Measurements from ENCODE around the gene ATRNL1. TPM values are rescaled to one million over a fixed set of nuclear protein-coding genes. Genes with fewer than 3 reads are reported as not detected.

ATRNL1 gene
- total and polyA plus RNA-seq, 2 experiments from 2014 or later, result 4.8 to 29.7 TPM

- Histone ChIP-seq H4K20me1 (replicated peaks; ENCODE audit: insufficient read depth) (no peaks in the 10 kb centered on the region), H3K4me1 (ENCODE audit: insufficient read depth) (no peaks in the 10 kb centered on the region), H3K36me3 (ENCODE audit: insufficient read depth) (no peaks in the 10 kb centered on the region), H3K79me2 (replicated peaks; ENCODE audit: insufficient read depth) (no peaks in the 10 kb centered on the region), H3K27me3 (ENCODE audit: insufficient read depth) (no peaks in the 10 kb centered on the region), H3K4me3 (no peak overlapping the region), H2AFZ (no peak overlapping the region), H3F3A (replicated peaks; ENCODE audit: low read depth) (no peaks in the 10 kb centered on the region), H3K27ac (ENCODE audit: low read depth) (no peak overlapping the region), H3K4me2 (no peak overlapping the region), H3K9me2 (ENCODE audit: insufficient read depth) (no peaks in the 10 kb centered on the region)
- H3K27ac Mint-ChIP-seq, result no peak overlapping the region
- H3K4me1 Mint-ChIP-seq, result no peaks in the 10 kb centered on the region
- H3K4me3 Mint-ChIP-seq, result no peak overlapping the region
- DNase-seq (ENCODE audit: low spot score) (no peak), ATAC-seq (no peak)
- H3K27me3 Mint-ChIP-seq (ENCODE audit: insufficient read depth, low read depth, poor library complexity), result no peaks in the 10 kb centered on the region
- TF ChIP-seq ZNF114 (CRISPR knock-in tag; IDR thresholded peaks at IDR 0.05) (no peak), NANOG (IDR thresholded peaks at IDR 0.05; ENCODE audit: borderline replicate concordance) (no peak), CREB1 (CRISPR knock-in tag; IDR thresholded peaks at IDR 0.05; ENCODE audit: low read depth) (no peak)
- no peaks in the 10 kb centered on the region for H3K36me3 Mint-ChIP-seq (ENCODE audit: low read depth)
- H3K9me3 Mint-ChIP-seq, result no peaks in the 10 kb centered on the region
Observed at GRCh38 chr10:115846528-115846927, 753.4 kb downstream of the ATRNL1 start.

DNA sequence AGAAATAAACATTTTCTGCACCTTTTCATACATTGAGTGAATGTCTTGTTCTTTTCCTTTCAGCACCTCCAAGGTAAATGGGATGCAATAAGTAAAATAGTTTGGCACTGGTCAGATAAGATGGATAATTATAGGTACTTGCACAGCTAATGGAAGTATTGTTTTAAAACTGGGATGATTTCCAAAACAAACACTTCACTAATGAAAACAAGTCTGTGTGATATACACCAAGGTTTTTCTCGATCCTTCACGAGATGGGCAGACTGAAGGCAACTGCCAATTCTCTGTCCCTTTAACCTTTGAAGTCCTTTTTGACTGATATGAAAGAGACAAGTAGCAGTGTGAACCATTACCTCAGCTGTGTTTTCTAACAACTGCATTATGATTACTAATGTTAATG, 756.0 kb downstream of the ATRNL1 start:
- H3F3A ChIP-seq (replicated peaks; ENCODE audit: low read depth), result no peaks in the 10 kb centered on the region
- Mint-ChIP-seq H3K4me3 (no peak overlapping the region), H3K36me3 (ENCODE audit: low read depth) (no peaks in the 10 kb centered on the region), H3K4me1 (no peaks in the 10 kb centered on the region), H3K9me3 (no peaks in the 10 kb centered on the region), H3K27me3 (ENCODE audit: insufficient read depth, low read depth, poor library complexity) (no peaks in the 10 kb centered on the region), H3K27ac (no peak overlapping the region)
- no peaks in the 10 kb centered on the region for H3K36me3 ChIP-seq (ENCODE audit: insufficient read depth)
- no peak overlapping the region for H2AFZ ChIP-seq
- no peaks in the 10 kb centered on the region for H3K27me3 ChIP-seq (ENCODE audit: insufficient read depth)
- ATAC-seq (no peak), DNase-seq (ENCODE audit: low spot score) (no peak)
- no peak overlapping the region for H3K27ac ChIP-seq (ENCODE audit: low read depth)
- H3K9me2 ChIP-seq (ENCODE audit: insufficient read depth), result no peaks in the 10 kb centered on the region
- no peak overlapping the region for H3K4me3 ChIP-seq
- no peaks in the 10 kb centered on the region for H3K4me1 ChIP-seq (ENCODE audit: insufficient read depth)
- TF ChIP-seq ETS1 (IDR thresholded peaks at IDR 0.05) (no peak), STAT1 (IDR thresholded peaks at IDR 0.05; ENCODE audit: unreplicated experiment) (no peak), ZNF462 (CRISPR knock-in tag; IDR thresholded peaks at IDR 0.05) (no peak), ZNF331 (CRISPR knock-in tag; IDR thresholded peaks at IDR 0.05; ENCODE audit: low read depth) (no peak)
- H3K79me2 ChIP-seq (replicated peaks; ENCODE audit: insufficient read depth), result no peaks in the 10 kb centered on the region
- no peaks in the 10 kb centered on the region for H4K20me1 ChIP-seq (replicated peaks; ENCODE audit: insufficient read depth)
- no peak overlapping the region for H3K4me2 ChIP-seq

All from GM23338 (cell line).